H4 (cell line): ENCODE data around the gene TMEM170A. TPM values are rescaled to one million over a fixed set of nuclear protein-coding genes. Genes with fewer than 3 reads are reported as not detected.
"Not testable (repeated sequence)": the region's sequence is repeated elsewhere in the genome, so short reads cannot be mapped to it uniquely, and the experiment has no call there.

Experiments used
- DNase-seq: peaks from one replicate; pipeline ENCODE4 v3.0.0-alpha.2; 2015; ENCODE audit warnings: low spot score
- total RNA-seq: library from RNA; depleted of rRNA; stranded (reverse); fragments of >200 nt; shearing (Covaris generic); gene quantifications from 2 replicates; pipeline ENCODE4 v1.2.3, GENCODE V29; 2014

TMEM170A gene
- total RNA-seq, 1 experiment from 2014 or later = 19.2 TPM

DNA sequence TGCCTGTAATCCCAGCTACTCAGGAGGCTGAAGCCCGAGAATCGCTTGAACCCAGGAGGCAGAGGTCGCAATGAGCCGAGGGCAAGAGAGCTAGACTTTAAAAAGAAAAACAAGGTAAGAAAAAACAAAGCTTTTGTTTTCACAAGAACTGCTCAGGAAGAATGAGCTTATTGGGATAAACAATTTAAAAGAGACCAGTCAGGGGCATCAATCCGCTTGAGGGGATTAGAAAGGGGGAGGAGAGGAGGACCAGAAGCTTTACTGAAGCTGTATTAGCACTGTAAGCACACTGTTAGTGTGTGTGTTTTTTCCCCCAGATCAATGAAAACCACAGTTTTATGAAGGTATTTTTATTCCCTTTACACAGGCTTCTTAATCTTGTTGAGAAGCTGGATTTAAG, 8.8 kb downstream of the TMEM170A start:
- DNase-seq = no peak

GRCh38 chr16:75452464-75453190, 11.9 kb downstream of the TMEM170A start:
- DNase-seq = no peak

GRCh38 chr16:75446416-75446815, 18.1 kb downstream of the TMEM170A start:
- DNase-seq = no peak

GRCh38 chr16:75445298-75445697, 19.2 kb downstream of the TMEM170A start:
- DNase-seq = no peak

- DNase-seq = no peak
Observed at GRCh38 chr16:75443298-75443697, 21.2 kb downstream of the TMEM170A start.

GRCh38 chr16:75433732-75434413, 30.6 kb downstream of the TMEM170A start:
- DNase-seq = peak; percentile 70

- peak; percentile 94 for DNase-seq
Observed at GRCh38 chr16:75432828-75433731, 31.4 kb downstream of the TMEM170A start, which contains the start of gene CFDP1. CFDP1 (minus strand) TSS chr16:75433503; CDS start chr16:75433352, 151 bp downstream.

DNA sequence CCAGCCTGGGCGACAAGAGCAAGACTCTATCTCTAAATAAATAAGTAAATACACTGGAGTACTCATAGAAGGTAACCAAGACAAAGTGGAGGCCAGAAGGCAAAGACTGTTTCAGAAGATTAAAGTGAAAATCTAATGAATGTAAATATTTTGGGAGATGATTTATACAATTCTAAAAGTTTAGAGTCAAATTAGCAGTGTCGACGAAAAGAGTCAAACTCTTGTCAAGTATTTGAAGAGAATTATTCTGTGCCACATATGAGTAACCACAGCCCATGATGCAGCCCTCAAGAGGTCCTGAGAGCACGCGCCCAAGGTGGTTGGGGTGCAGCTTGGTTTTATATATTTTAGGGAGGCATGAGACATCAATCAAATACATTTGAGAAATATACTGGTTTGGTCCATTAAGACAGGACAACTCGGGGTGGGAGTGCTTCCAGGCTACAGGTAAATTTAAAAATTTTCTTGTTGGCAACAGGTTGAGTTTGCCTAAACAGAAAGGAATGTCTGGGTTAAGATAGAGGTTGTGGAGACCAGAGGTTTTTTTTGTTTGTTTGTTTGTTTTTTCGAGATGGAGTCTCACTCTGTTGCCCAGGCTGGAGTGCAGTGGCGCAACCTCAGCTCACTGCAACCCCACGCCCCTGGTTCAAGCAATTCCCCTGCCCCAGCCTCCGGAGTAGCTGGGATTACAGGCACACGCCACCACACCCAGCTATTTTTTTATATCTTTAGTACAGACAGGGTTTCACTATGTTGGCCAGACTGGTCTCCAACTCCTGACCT, 34.7 kb downstream of the TMEM170A start:
- DNase-seq = no peak

DNA sequence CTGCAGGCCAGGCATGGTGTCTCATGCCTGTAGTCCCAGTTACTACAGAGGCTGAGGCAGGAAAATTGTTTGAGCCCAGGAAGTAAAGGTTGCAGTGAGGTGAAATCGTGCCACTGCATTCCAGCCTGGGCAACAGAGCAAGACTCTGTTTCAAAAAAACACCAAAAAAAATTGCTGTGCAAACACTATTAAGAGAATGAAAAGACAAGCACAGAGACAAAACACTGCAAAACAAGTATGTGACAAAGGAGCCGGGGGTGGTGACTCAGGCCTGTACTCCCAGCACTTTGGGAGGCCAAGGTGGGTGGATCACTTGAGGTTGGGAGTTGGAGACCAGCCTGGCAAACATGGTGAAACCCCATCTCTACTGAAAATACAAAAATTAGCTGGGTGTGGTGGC, 38.0 kb downstream of the TMEM170A start:
- DNase-seq = not testable (repeated sequence)

DNA sequence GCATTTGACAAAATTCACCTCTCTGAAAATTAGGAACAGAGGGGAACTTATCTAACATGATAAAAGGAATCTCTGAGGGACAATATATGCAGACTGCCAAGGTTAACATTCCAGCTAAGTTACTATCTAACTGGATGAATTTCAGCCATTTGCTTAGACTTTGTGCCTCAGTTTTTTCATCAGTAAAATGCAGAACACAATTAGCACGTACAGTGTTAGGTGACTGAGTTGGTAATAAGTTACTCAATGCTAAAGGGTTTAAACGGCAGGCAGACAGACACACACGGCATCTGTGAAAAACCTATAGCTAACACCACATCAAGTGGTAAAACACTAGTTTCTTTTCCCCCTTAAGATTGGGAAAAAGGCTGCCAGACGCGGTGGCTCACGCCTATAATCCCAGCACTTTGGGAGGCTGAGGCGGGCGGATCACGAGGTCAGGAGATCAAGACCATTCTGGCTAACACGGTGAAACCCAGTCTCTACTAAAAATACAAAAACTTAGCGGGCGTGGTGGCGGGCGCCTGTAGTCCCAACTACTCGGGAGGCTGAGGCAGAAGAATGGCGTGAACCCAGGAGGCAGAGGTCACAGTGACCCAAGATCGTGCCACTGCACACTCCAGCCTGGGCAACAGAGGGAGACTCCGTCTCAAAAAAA, 40.3 kb downstream of the TMEM170A start:
- not testable (repeated sequence) for DNase-seq

DNA sequence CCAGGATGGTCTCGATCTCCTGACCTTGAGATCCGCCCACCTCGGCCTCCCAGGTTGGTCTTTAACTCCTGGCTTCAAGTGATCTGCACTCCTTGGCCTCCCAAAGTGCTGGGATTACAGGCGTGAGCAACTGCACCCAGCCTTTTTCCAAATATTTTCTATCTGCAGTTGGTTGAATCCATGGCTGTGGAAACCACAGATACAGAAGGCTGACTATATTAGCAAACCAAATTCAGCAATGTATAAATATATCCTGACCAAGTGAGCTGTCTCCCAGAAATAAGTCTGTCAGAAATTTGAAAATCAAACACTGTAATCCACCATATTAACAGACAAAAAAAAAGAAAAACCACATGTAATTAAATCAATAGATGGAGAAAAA, 40.8 kb downstream of the TMEM170A start:
- DNase-seq = no peak

DNA sequence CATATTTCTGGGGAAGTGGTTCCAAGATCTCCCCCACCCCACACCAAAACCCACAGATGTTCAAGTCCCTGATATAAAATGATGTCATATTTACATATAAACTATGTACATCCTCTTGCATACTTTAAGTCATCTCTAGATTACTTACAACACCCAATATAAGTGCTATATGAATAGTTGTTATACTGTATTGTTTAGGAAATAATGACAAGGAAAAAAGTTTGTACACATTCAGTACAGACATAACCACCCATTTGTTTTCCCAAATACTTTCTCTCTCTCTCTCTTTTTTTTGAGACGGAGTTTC, 42.7 kb downstream of the TMEM170A start:
- no peak for DNase-seq

GRCh38 chr16:75420987-75421819, 43.3 kb downstream of the TMEM170A start:
- DNase-seq = no peak

DNA sequence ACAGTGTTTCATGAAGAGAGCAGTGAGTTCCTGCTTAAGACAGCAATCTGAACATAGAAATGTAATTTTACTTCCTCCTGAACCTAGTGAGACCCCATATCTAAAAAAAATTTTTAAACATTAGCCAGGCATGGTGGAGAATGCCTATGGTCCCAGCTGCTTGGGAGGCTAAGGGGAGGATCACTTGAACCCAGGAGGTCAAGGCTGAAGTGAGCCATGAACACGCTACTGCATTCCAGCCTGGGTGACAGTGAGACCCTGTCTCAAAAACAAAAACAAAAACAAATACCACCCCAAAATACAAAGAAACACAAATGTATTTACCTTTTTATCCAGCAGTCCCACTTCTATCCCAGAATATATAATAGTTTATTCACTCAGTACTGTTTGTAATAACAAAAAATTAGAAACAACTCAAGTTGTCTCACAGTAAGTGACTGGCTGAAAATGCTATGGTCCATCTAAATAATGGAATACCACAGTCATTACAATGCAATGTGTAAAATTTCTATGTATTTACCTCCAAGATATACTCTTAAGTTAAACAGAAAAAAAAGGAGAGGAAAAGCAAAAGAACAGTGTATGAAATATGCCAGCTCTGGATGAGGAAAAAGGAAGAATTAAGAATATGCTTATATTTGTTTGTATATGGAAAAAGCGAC, 47.5 kb downstream of the TMEM170A start:
- no peak for DNase-seq

- DNase-seq = no peak
Observed at GRCh38 chr16:75415169-75415905, 49.2 kb downstream of the TMEM170A start.

- no peak for DNase-seq
Observed at GRCh38 chr16:75413951-75414350, 50.5 kb downstream of the TMEM170A start.

DNA sequence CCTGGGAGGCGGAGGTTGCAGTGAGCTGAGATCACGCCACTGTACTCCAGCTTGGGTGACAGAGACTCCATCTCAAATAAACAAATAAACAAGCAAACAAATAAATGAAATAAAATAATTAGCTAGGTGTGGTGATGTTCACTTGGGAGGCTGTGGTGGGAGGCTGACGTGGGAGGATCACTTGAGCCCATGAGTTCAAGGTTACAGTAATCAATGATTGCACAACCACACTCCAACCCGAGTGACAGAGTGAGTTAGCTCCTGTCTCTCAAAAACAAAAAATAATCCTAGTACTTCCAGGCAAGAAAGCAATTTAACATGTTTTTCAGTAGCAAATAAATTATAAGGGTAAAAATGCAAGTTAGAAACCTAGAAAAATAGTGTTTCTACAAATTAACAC, 57.5 kb downstream of the TMEM170A start:
- DNase-seq = no peak

DNA sequence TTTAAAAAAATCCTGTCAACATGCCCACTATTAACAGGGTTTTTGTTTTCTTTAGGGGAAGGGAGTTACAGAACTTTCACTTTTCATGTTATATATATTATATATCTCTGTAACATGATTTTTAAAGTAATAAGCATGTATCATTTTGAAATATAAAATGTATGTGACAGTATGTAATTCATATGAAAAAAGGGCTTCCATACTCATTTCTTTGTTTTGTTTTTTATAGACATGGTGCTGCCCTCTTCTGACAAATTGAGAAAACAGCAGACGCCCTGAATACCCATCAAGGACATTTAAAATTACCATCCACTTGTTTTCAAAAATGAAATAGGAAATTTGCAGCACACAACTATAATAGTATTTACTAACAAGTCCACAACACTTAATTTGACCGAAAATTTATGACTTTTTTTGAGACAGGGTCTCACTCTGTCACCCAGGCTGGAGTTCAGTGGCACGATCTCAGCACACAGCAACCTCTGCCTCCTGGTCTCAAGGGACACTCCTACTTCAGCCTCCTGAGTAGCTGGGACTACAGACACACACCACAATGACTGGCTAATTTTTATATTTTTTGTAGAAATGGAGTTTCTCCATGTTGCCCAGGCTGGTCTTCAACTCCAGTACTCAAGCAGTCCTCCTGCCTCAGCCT, 61.5 kb downstream of the TMEM170A start:
- DNase-seq = peak; percentile 10
